ENCODE results near the gene MYL7.
"Not testable (repeated sequence)": the region's sequence is repeated elsewhere in the genome, so short reads cannot be mapped to it uniquely, and the experiment has no call there.

MYL7 gene

DNA sequence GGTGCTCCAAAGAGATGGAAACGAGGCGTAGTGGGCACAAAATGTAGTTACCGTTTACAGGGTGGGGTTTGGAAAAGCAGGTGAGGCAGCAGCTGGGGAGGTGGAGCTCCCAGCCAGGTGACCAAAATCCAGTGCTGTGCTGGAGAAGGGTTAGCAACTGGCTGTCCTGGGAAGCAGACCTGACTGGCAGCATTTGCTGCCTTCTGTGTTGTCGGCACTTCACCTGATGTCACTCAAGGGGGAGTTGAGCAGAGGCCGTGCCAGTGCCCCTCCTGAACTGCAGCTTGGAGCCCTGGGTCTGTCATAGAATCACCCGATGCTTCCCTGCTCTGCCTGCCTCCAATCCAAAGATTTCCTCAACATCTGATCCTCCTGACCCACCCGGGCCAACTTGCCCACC lies 35.4 kb upstream of the MYL7 start:
- no peak for ATAC-seq
- no peak for TF ChIP-seq BACH2 (CRISPR knock-in tag; IDR thresholded peaks at IDR 0.05; ENCODE audit: borderline replicate concordance)
- TF ChIP-seq, protein P1, sequence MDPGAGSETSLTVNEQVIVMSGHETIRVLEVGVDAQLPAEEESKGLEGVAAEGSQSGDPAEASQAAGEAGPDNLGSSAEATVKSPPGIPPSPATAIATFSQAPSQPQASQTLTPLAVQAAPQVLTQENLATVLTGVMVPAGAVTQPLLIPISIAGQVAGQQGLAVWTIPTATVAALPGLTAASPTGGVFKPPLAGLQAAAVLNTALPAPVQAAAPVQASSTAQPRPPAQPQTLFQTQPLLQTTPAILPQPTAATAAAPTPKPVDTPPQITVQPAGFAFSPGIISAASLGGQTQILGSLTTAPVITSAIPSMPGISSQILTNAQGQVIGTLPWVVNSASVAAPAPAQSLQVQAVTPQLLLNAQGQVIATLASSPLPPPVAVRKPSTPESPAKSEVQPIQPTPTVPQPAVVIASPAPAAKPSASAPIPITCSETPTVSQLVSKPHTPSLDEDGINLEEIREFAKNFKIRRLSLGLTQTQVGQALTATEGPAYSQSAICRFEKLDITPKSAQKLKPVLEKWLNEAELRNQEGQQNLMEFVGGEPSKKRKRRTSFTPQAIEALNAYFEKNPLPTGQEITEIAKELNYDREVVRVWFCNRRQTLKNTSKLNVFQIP (CRISPR knock-in tag; IDR thresholded peaks at IDR 0.05; ENCODE audit: borderline replicate concordance, low read depth) = no peak
- TF ChIP-seq, protein P2, sequence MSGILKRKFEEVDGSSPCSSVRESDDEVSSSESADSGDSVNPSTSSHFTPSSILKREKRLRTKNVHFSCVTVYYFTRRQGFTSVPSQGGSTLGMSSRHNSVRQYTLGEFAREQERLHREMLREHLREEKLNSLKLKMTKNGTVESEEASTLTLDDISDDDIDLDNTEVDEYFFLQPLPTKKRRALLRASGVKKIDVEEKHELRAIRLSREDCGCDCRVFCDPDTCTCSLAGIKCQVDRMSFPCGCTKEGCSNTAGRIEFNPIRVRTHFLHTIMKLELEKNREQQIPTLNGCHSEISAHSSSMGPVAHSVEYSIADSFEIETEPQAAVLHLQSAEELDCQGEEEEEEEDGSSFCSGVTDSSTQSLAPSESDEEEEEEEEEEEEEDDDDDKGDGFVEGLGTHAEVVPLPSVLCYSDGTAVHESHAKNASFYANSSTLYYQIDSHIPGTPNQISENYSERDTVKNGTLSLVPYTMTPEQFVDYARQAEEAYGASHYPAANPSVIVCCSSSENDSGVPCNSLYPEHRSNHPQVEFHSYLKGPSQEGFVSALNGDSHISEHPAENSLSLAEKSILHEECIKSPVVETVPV (CRISPR knock-in tag; IDR thresholded peaks at IDR 0.05) = no peak
- TF ChIP-seq ESRRG (CRISPR knock-in tag; IDR thresholded peaks at IDR 0.05) = no peak
- TF ChIP-seq ARNTL (CRISPR knock-in tag; IDR thresholded peaks at IDR 0.05; ENCODE audit: borderline replicate concordance, low read depth) = no peak
- TF ChIP-seq, protein P3, sequence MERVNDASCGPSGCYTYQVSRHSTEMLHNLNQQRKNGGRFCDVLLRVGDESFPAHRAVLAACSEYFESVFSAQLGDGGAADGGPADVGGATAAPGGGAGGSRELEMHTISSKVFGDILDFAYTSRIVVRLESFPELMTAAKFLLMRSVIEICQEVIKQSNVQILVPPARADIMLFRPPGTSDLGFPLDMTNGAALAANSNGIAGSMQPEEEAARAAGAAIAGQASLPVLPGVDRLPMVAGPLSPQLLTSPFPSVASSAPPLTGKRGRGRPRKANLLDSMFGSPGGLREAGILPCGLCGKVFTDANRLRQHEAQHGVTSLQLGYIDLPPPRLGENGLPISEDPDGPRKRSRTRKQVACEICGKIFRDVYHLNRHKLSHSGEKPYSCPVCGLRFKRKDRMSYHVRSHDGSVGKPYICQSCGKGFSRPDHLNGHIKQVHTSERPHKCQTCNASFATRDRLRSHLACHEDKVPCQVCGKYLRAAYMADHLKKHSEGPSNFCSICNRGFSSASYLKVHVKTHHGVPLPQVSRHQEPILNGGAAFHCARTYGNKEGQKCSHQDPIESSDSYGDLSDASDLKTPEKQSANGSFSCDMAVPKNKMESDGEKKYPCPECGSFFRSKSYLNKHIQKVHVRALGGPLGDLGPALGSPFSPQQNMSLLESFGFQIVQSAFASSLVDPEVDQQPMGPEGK (CRISPR knock-in tag; IDR thresholded peaks at IDR 0.05; ENCODE audit: borderline replicate concordance) = no peak
- no peak for TF ChIP-seq GLIS3 (CRISPR knock-in tag; IDR thresholded peaks at IDR 0.05)
- no peak for TF ChIP-seq ISL1 (CRISPR knock-in tag; IDR thresholded peaks at IDR 0.05)
- TF ChIP-seq OSR1 (CRISPR knock-in tag; IDR thresholded peaks at IDR 0.05) = no peak
- TF ChIP-seq, protein P4, sequence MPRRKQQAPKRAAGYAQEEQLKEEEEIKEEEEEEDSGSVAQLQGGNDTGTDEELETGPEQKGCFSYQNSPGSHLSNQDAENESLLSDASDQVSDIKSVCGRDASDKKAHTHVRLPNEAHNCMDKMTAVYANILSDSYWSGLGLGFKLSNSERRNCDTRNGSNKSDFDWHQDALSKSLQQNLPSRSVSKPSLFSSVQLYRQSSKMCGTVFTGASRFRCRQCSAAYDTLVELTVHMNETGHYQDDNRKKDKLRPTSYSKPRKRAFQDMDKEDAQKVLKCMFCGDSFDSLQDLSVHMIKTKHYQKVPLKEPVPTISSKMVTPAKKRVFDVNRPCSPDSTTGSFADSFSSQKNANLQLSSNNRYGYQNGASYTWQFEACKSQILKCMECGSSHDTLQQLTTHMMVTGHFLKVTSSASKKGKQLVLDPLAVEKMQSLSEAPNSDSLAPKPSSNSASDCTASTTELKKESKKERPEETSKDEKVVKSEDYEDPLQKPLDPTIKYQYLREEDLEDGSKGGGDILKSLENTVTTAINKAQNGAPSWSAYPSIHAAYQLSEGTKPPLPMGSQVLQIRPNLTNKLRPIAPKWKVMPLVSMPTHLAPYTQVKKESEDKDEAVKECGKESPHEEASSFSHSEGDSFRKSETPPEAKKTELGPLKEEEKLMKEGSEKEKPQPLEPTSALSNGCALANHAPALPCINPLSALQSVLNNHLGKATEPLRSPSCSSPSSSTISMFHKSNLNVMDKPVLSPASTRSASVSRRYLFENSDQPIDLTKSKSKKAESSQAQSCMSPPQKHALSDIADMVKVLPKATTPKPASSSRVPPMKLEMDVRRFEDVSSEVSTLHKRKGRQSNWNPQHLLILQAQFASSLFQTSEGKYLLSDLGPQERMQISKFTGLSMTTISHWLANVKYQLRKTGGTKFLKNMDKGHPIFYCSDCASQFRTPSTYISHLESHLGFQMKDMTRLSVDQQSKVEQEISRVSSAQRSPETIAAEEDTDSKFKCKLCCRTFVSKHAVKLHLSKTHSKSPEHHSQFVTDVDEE (CRISPR knock-in tag; IDR thresholded peaks at IDR 0.05) = no peak
- TF ChIP-seq CSDC2 (CRISPR knock-in tag; IDR thresholded peaks at IDR 0.05) = no peak
- no peak for TF ChIP-seq ZC3H10 (CRISPR knock-in tag; IDR thresholded peaks at IDR 0.05)
- no peak for TF ChIP-seq TOX (CRISPR knock-in tag; IDR thresholded peaks at IDR 0.05; ENCODE audit: borderline replicate concordance)
- TF ChIP-seq SNAI2 (CRISPR knock-in tag; IDR thresholded peaks at IDR 0.05) = no peak
- no peak for TF ChIP-seq TCF4 (CRISPR knock-in tag; IDR thresholded peaks at IDR 0.05; ENCODE audit: borderline replicate concordance)
- no peak for TF ChIP-seq ZFP3 (CRISPR knock-in tag; IDR thresholded peaks at IDR 0.05)
- TF ChIP-seq ZFP30 (CRISPR knock-in tag; IDR thresholded peaks at IDR 0.05) = no peak

DNA sequence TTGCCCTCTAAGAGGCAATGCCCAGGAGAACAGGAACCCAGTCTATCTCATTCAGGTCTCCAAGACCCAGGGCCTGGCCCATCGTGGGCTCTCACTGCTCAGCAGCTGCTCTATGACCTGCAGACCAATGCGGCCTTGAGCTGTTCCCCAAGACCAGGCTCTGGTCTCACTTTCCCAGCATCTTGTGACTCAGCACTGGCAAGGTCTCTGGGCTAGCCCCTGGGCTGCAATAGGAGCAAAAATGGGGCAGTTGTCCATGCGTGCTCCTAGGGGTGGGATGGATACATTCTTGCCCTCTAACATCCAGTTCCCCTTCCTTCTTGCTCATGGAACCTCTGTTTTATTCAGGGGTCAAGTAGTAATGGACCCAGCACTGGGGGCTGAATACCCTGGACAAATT lies 34.6 kb upstream of the MYL7 start:
- no peak for ATAC-seq
- TF ChIP-seq SNAI2 (CRISPR knock-in tag; IDR thresholded peaks at IDR 0.05) (no peak), CSDC2 (CRISPR knock-in tag; IDR thresholded peaks at IDR 0.05) (no peak), ISL1 (CRISPR knock-in tag; IDR thresholded peaks at IDR 0.05) (no peak), ZFP3 (CRISPR knock-in tag; IDR thresholded peaks at IDR 0.05) (no peak), ZNF565 (CRISPR knock-in tag; conservative IDR thresholded peaks at IDR 0.05; ENCODE audit: low read depth) (no peak)
- TF ChIP-seq, protein P2 (CRISPR knock-in tag; IDR thresholded peaks at IDR 0.05) = no peak
- TF ChIP-seq, protein P4 (CRISPR knock-in tag; IDR thresholded peaks at IDR 0.05) = no peak
- TF ChIP-seq, protein P5, sequence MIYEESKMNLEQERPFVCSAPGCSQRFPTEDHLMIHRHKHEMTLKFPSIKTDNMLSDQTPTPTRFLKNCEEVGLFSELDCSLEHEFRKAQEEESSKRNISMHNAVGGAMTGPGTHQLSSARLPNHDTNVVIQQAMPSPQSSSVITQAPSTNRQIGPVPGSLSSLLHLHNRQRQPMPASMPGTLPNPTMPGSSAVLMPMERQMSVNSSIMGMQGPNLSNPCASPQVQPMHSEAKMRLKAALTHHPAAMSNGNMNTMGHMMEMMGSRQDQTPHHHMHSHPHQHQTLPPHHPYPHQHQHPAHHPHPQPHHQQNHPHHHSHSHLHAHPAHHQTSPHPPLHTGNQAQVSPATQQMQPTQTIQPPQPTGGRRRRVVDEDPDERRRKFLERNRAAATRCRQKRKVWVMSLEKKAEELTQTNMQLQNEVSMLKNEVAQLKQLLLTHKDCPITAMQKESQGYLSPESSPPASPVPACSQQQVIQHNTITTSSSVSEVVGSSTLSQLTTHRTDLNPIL (CRISPR knock-in tag; IDR thresholded peaks at IDR 0.05; ENCODE audit: low read depth) = no peak

DNA sequence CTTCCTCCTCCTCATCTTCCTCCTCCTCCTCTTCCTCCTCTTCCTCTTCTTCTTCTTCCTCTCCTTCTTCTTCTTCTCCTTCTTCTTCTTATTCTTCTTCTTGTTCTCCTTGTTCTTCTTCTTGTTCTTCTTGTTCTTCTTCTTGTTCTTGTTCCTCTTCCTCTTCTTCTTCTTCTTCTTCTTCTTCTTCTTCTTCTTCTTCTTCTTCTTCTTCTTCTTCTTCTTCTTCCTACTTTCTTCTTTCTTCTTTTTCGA lies 33.5 kb upstream of the MYL7 start:
- ATAC-seq = not testable (repeated sequence)

All from SK-N-SH treated with all-trans-retinoic acid at 6 μM for 48 hours (cell line).